SK-N-SH treated with all-trans-retinoic acid at 6 μM for 48 hours (cell line): ENCODE measurements around the gene HIGD1B.

Experiments used
- OSR1 ChIP-seq: fragments of 250-450 bp; sonication (Bioruptor Pico); IDR thresholded peaks from 2 replicates; pipeline ENCODE4 v1.8.0; 2022; ENCODE audit warnings: moderate library complexity, mild to moderate bottlenecking, inconsistent platforms
- PATZ1 ChIP-seq: fragments of 250-450 bp; sonication (Bioruptor Pico); IDR thresholded peaks from 2 replicates; pipeline ENCODE4 v1.8.0; 2020; ENCODE audit warnings: mild to moderate bottlenecking, moderate library complexity, borderline replicate concordance
- SNAI2 ChIP-seq: fragments of 250-450 bp; sonication (Bioruptor Pico); IDR thresholded peaks from 2 replicates; pipeline ENCODE4 v1.5.0; 2020; ENCODE audit warnings: mild to moderate bottlenecking, moderate library complexity
- TF ChIP-seq, protein P1 (sequence below): fragments of 250-450 bp; sonication (Bioruptor Pico); IDR thresholded peaks from 2 replicates; pipeline ENCODE4 v1.5.1; 2020; ENCODE audit warnings: low read depth, mild to moderate bottlenecking, moderate library complexity
- TF ChIP-seq, protein P2 (sequence below): fragments of 250-450 bp; sonication (Bioruptor Pico); IDR thresholded peaks from 2 replicates; pipeline ENCODE4 v1.8.0; 2021; ENCODE audit warnings: low read depth, mild to moderate bottlenecking, moderate library complexity, borderline replicate concordance

- TF ChIP-seq OSR1 = no peak
- no peak for TF ChIP-seq PATZ1 (CRISPR knock-in tag)
- no peak for TF ChIP-seq SNAI2 (CRISPR knock-in tag)
- TF ChIP-seq, protein P1, sequence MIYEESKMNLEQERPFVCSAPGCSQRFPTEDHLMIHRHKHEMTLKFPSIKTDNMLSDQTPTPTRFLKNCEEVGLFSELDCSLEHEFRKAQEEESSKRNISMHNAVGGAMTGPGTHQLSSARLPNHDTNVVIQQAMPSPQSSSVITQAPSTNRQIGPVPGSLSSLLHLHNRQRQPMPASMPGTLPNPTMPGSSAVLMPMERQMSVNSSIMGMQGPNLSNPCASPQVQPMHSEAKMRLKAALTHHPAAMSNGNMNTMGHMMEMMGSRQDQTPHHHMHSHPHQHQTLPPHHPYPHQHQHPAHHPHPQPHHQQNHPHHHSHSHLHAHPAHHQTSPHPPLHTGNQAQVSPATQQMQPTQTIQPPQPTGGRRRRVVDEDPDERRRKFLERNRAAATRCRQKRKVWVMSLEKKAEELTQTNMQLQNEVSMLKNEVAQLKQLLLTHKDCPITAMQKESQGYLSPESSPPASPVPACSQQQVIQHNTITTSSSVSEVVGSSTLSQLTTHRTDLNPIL (CRISPR knock-in tag) = no peak
- TF ChIP-seq, protein P2, sequence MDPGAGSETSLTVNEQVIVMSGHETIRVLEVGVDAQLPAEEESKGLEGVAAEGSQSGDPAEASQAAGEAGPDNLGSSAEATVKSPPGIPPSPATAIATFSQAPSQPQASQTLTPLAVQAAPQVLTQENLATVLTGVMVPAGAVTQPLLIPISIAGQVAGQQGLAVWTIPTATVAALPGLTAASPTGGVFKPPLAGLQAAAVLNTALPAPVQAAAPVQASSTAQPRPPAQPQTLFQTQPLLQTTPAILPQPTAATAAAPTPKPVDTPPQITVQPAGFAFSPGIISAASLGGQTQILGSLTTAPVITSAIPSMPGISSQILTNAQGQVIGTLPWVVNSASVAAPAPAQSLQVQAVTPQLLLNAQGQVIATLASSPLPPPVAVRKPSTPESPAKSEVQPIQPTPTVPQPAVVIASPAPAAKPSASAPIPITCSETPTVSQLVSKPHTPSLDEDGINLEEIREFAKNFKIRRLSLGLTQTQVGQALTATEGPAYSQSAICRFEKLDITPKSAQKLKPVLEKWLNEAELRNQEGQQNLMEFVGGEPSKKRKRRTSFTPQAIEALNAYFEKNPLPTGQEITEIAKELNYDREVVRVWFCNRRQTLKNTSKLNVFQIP (CRISPR knock-in tag) = no peak
Observed at GRCh38 chr17:44830359-44831288, 17.1 kb upstream of the HIGD1B start.
